Measurements from ENCODE around the gene CSK. TPM values are rescaled to one million over a fixed set of nuclear protein-coding genes. Genes with fewer than 3 reads are reported as not detected.

CSK gene
- total RNA-seq, 2 donors from 2014 or later: 64.3 to 126 TPM

- DNase-seq: no peak
- no peaks in the 10 kb centered on the region for H3K27me3 ChIP-seq
- H3K27ac ChIP-seq: no peak overlapping the region
- H3K4me1 ChIP-seq: no peaks in the 10 kb centered on the region
- H3K36me3 ChIP-seq: no peaks in the 10 kb centered on the region
- no peak for TF ChIP-seq CTCF (IDR thresholded peaks at IDR 0.05)
- H3K9ac ChIP-seq (ENCODE audit: low read depth in 2 of 2, low read length in 2 of 2): no peak overlapping the region
- no peak overlapping the region for H3K4me3 ChIP-seq
- intact Hi-C loops (cut with DNase I): no loop called here
- H3K9me3 ChIP-seq: no peaks in the 10 kb centered on the region
Observed at GRCh38 chr15:74746389-74746788, 35.5 kb upstream of the CSK start.

GRCh38 chr15:74748322-74748946 is 33.4 kb upstream of the CSK start, which contains the start of gene CYP1A2:
Gene CYP1A2, plus strand, starts transcription at chr15:74748845. Its CDS starts 894 bp downstream, at chr15:74749739.
- intact Hi-C loops (cut with DNase I): no loop called here
- Histone ChIP-seq H3K4me3 (no peak within 1 kb of the TSS), H3K27me3 (no peaks in the 10 kb centered on the region), H3K9me3 (no peaks in the 10 kb centered on the region), H3K27ac (no peak within 1 kb of the TSS), H3K36me3 (no peaks in the 10 kb centered on the region), H3K9ac (ENCODE audit: low read depth in 2 of 2, low read length in 2 of 2) (no peak within 1 kb of the TSS), H3K4me1 (no peaks in the 10 kb centered on the region)
- no peak for TF ChIP-seq CTCF (IDR thresholded peaks at IDR 0.05)
- no peak for DNase-seq

- H3K9ac ChIP-seq (ENCODE audit: low read depth in 2 of 2, low read length in 2 of 2): no peak overlapping the region
- H3K36me3 ChIP-seq: no peaks in the 10 kb centered on the region
- no peaks in the 10 kb centered on the region for H3K9me3 ChIP-seq
- no peak overlapping the region for H3K27ac ChIP-seq
- no peaks in the 10 kb centered on the region for H3K4me1 ChIP-seq
- no peaks in the 10 kb centered on the region for H3K27me3 ChIP-seq
- DNase-seq: no peak
- intact Hi-C loops (cut with DNase I): no loop called here
- no peak for TF ChIP-seq CTCF (IDR thresholded peaks at IDR 0.05)
- H3K4me3 ChIP-seq: no peak overlapping the region
Observed at GRCh38 chr15:74749832-74750231, 32.0 kb upstream of the CSK start.

DNA sequence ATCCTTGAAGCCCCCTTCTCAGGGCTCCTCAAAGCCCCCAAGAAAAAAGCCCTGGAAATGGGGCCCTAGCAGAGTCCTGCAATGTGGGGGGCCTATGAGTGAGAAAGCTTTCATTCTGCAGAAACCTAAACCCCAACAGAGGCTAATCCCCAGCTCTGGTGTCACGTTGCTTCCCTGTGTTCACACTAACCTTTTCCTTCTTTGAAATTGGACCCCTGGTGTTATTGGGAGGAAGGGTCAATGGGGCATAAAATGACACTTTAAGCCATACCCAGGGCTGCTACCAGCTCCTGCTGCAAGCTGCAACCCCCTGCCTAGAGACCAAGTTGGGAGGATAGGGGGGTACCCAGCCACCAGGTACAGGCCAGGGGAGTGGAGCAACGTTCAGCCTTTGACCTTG is 31.1 kb upstream of the CSK start:
- Histone ChIP-seq H3K4me1 (no peaks in the 10 kb centered on the region), H3K9me3 (no peaks in the 10 kb centered on the region), H3K27me3 (no peaks in the 10 kb centered on the region), H3K27ac (no peak overlapping the region), H3K36me3 (no peaks in the 10 kb centered on the region), H3K4me3 (no peak overlapping the region), H3K9ac (ENCODE audit: low read depth in 2 of 2, low read length in 2 of 2) (no peak overlapping the region)
- DNase-seq: no peak
- TF ChIP-seq CTCF (IDR thresholded peaks at IDR 0.05): no peak
- intact Hi-C loops (cut with DNase I): no loop called here

DNA sequence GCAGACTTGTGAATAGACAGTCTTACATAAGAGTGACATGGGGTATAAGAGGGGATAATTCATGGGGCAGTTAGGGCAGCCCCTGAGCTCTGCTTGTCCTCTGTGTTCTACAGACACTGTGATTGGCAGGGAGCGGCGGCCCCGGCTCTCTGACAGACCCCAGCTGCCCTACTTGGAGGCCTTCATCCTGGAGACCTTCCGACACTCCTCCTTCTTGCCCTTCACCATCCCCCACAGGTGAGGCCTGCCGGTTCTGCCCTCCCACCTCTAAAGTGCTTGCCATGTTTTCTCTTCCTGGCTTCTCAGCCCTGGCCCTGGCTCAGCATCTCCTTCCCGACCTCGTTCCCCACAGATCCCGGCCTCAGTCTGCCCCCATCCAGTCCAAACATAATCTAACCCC is 29.9 kb upstream of the CSK start:
- intact Hi-C loops (cut with DNase I): no loop called here
- no peak for TF ChIP-seq CTCF (IDR thresholded peaks at IDR 0.05)
- Histone ChIP-seq H3K27me3 (no peaks in the 10 kb centered on the region), H3K4me1 (no peaks in the 10 kb centered on the region), H3K36me3 (no peaks in the 10 kb centered on the region), H3K27ac (no peak overlapping the region), H3K9me3 (no peaks in the 10 kb centered on the region), H3K4me3 (no peak overlapping the region), H3K9ac (ENCODE audit: low read depth in 2 of 2, low read length in 2 of 2) (no peak overlapping the region)
- DNase-seq: no peak
